Ectodermal cell (in vitro differentiated cells): Measurements from ENCODE around the gene CIB4. TPM values are rescaled to one million over a fixed set of nuclear protein-coding genes. Genes with fewer than 3 reads are reported as not detected.

Experiments used
- H3K27ac ChIP-seq: 2 replicates; pipeline ENCODE4 v1.7.0; 2013; ENCODE audit warnings: mild to moderate bottlenecking, low read depth, low read length; ENCODE audit not compliant: insufficient read depth, poor library complexity, severe bottlenecking
- H3K27me3 ChIP-seq: 2 replicates; pipeline ENCODE4 v1.7.0; 2013; ENCODE audit warnings: mild to moderate bottlenecking, low read length; ENCODE audit not compliant: insufficient read depth, control insufficient read depth, poor library complexity, severe bottlenecking
- H3K36me3 ChIP-seq: one replicate; pipeline ENCODE4 v1.7.0; 2013; ENCODE audit warnings: low read length; ENCODE audit not compliant: control insufficient read depth, insufficient read depth
- H3K4me1 ChIP-seq: one replicate; pipeline ENCODE4 v1.7.0; 2013; ENCODE audit warnings: low read length; ENCODE audit not compliant: control insufficient read depth, insufficient read depth
- H3K4me3 ChIP-seq: 2 replicates; pipeline ENCODE4 v1.7.0; 2013; ENCODE audit warnings: low read depth, low read length, control low read depth; ENCODE audit not compliant: insufficient read depth
- H3K9me3 ChIP-seq: 2 replicates; pipeline ENCODE4 v1.7.0; 2013; ENCODE audit warnings: mild to moderate bottlenecking, low read length, moderate library complexity; ENCODE audit not compliant: control insufficient read depth
- WGBS, 2 experiments: methylation state at CpG; one replicate each; pipeline ENCODE4 v1.1.7; 2013; ENCODE audit warnings: missing lambda C conversion rate in 2 of 2; 5-methylcytosine and 5-hydroxymethylcytosine counted together
- polyA plus RNA-seq, 4 experiments: library from polyadenylated mRNA; stranded (reverse); fragments of 50-300 nt; gene quantifications; one replicate each; pipeline ENCODE4 v1.2.3, GENCODE V29; 2013

Gene CIB4
- polyA plus RNA-seq (2013, experiment 1 of 4): not detected
- not detected for polyA plus RNA-seq (2013, experiment 2 of 4)
- polyA plus RNA-seq (2013, experiment 3 of 4): not detected
- polyA plus RNA-seq (2013, experiment 4 of 4): not detected

DNA sequence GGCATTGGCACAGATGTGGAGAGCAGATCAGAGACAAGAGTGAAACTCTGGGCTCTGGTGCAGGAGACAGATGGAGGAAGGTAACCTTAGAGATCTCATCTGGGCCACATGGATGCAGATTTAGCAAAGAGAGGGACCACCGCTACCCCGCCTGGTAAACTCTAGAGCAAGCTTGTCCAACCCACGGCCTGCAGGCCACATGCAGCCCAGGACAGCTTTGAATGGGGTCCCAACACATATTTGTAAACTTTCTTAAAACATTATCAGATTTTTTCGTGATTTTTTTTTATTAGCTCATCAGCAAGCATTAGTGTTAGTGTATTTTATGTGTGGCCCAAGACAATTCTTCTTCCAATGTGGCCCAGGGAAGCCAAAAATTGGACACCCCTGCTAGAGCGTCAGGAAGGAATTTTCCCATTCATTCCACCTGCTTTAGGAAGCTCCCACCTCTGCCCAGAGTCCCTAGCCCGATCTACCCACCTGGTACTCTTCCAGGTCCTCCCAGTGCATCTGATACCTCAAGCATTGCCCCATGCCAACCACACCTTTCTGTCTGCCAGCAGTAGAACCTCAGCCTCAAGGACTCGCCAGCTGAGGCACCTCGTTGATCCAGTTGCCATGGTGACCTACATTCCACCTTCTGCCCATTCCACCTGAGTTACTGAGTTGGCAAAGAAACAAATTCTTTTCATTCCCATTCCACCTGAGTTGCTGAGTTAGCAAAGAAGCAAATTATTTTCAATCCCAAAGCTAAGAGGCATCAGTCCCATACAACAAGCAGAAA is at the start of gene CIB4:
CIB4 (minus strand) TSS at position 586 of the 784 bp plus-strand sequence; CDS start at position 534, 52 bp downstream.
- Histone ChIP-seq H3K27me3 (peaks cover 6% of the 10 kb centered on the region), H3K9me3 (no peaks in the 10 kb centered on the region), H3K27ac (no peak within 1 kb of the TSS), H3K36me3 (no peaks in the 10 kb centered on the region), H3K4me3 (no peak within 1 kb of the TSS), H3K4me1 (peaks cover 14% of the 10 kb centered on the region)
- WGBS, 2 experiments: 90 to 91% methylated on average over 7 to 8 of the region's 8 CpGs

DNA sequence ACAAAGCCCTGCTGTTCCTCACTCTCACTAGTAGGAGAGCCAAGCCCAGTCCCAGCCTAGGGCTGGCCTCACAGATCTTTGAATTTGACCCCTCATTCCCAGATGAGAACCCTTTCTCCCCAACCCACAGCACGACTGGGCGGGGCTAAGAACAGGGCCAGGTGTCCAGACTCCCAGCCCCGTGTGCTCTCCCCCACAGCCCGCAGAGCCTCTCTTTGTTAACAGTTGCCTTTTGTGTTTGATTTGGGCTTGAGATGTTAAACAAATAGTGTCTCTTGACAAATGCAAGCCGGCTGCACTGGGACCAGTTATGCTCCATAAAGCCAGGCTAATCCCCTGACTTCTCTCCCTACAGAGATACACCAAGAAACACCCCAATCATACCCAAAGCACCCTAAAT is 46.6 kb upstream of the CIB4 start:
- Histone ChIP-seq H3K27ac (no peak overlapping the region), H3K36me3 (no peaks in the 10 kb centered on the region), H3K4me1 (peaks cover 12% of the 10 kb centered on the region), H3K9me3 (no peaks in the 10 kb centered on the region), H3K27me3 (peaks cover 14% of the 10 kb centered on the region), H3K4me3 (no peak overlapping the region)
- 64 to 70% methylated on average over 5 of the region's 5 CpGs for WGBS, 2 experiments

GRCh38 chr2:26687328-26687727 is 46.2 kb upstream of the CIB4 start:
- no peak overlapping the region for H3K4me3 ChIP-seq
- H3K4me1 ChIP-seq: peaks cover 12% of the 10 kb centered on the region
- H3K27me3 ChIP-seq: peaks cover 13% of the 10 kb centered on the region
- WGBS, 2 experiments: 80 to 81% methylated on average over 4 of the region's 4 CpGs
- H3K36me3 ChIP-seq: no peaks in the 10 kb centered on the region
- no peaks in the 10 kb centered on the region for H3K9me3 ChIP-seq
- H3K27ac ChIP-seq: no peak overlapping the region

- Histone ChIP-seq H3K9me3 (no peaks in the 10 kb centered on the region), H3K27me3 (peaks cover 6% of the 10 kb centered on the region), H3K4me3 (no peak overlapping the region), H3K27ac (no peak overlapping the region), H3K36me3 (no peaks in the 10 kb centered on the region), H3K4me1 (peaks cover 12% of the 10 kb centered on the region)
- 80 to 81% methylated on average over 16 of the region's 16 CpGs for WGBS, 2 experiments
Measured at GRCh38 chr2:26685989-26686839, 45.0 kb upstream of the CIB4 start.

GRCh38 chr2:26685341-26685740 is 44.2 kb upstream of the CIB4 start:
- Histone ChIP-seq H3K36me3 (no peaks in the 10 kb centered on the region), H3K4me1 (peaks cover 12% of the 10 kb centered on the region), H3K27ac (no peak overlapping the region), H3K27me3 (peaks cover 4% of the 10 kb centered on the region), H3K4me3 (no peak overlapping the region), H3K9me3 (no peaks in the 10 kb centered on the region)
- WGBS, 2 experiments: 92 to 98% methylated on average over 5 of the region's 5 CpGs

- WGBS, 2 experiments: 90 to 93% methylated on average over 6 of the region's 6 CpGs
- H3K4me3 ChIP-seq: no peak overlapping the region
Measured at GRCh38 chr2:26683583-26683982, 42.4 kb upstream of the CIB4 start.

DNA sequence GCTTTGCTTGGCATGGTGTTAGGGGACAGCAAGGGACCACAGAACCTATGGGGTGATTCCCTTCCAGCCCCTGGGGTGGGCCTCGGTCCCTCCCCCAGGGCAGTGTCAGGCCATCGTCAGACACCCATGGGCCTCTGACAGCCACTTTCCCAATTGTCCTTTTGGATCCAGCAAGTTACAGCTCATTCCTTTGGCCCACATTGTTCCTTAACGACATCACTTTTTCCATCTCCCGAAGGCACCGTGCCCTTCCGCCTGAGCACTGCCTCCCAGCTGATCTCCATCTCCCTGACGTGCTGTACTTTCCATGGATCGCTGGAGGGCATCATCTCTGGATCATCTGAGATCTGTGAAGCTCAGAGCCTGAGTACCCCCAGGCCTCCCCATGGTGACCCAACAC is 41.0 kb upstream of the CIB4 start:
- WGBS, 2 experiments: 91 to 93% methylated on average over 8 of the region's 8 CpGs
- Histone ChIP-seq H3K4me1 (peaks cover 6% of the 10 kb centered on the region), H3K4me3 (no peak overlapping the region), H3K27ac (no peak overlapping the region), H3K9me3 (no peaks in the 10 kb centered on the region), H3K27me3 (peaks cover 4% of the 10 kb centered on the region), H3K36me3 (no peaks in the 10 kb centered on the region)

More at GRCh38 chr2:26683583-26683982, 42.4 kb upstream of the CIB4 start:
- H3K36me3 ChIP-seq: no peaks in the 10 kb centered on the region
- no peaks in the 10 kb centered on the region for H3K9me3 ChIP-seq
- H3K27me3 ChIP-seq: peaks cover 4% of the 10 kb centered on the region
- peaks cover 12% of the 10 kb centered on the region for H3K4me1 ChIP-seq
- H3K27ac ChIP-seq: no peak overlapping the region

DNA sequence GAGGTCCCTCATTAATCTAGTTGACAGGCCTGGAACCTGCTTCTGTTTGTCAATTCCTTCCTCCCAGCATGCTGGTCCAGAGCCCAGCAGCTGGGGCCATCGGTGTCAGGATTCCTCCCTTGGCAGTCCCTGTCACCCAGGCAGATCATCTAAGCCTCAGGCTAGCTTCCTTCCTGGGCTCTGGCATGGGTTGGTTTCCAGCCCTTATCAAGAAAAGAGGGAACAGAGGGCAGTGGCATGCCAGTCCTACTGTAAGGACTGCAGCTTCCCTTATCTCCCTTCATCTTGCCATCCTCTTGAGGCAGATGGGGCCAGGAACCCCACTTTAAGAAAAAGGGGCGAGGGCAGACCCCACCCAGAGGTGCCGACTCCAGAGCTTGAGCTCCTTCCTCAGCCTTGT is 40.5 kb upstream of the CIB4 start:
- Histone ChIP-seq H3K36me3 (no peaks in the 10 kb centered on the region), H3K4me1 (peaks cover 6% of the 10 kb centered on the region), H3K9me3 (no peaks in the 10 kb centered on the region), H3K4me3 (no peak overlapping the region), H3K27me3 (peaks cover 3% of the 10 kb centered on the region), H3K27ac (no peak overlapping the region)
- WGBS, 2 experiments: 90 to 93% methylated on average over 3 of the region's 3 CpGs

- WGBS, 2 experiments: 86 to 91% methylated on average over 4 of the region's 4 CpGs
- no peaks in the 10 kb centered on the region for H3K36me3 ChIP-seq
- no peaks in the 10 kb centered on the region for H3K27me3 ChIP-seq
Measured at GRCh38 chr2:26679867-26680266, 38.7 kb upstream of the CIB4 start.

DNA sequence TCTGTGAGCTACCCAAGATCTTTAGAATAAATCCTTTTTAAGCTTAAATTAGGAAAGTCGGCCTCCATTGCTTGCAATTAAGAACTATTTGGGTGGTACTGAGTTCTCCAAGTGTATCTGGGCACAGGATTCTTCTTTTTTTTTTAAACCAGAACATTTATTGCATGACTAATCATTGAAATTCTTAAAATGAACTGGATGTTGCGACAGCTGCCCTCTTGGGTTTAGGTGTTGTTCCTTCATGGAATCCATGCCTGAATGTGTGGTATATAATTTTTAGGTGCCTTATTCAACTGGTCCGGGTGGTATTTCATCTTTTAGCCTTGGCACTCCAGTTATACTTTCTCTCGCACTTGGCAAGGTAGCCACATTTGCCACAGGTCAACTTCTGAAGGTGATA is 36.9 kb upstream of the CIB4 start:
- Histone ChIP-seq H3K9me3 (no peaks in the 10 kb centered on the region), H3K4me1 (no peaks in the 10 kb centered on the region), H3K4me3 (no peak overlapping the region), H3K27me3 (no peaks in the 10 kb centered on the region), H3K36me3 (no peaks in the 10 kb centered on the region), H3K27ac (no peak overlapping the region)
- WGBS, 2 experiments: 91 to 95% methylated on average over 4 of the region's 4 CpGs

More at GRCh38 chr2:26679867-26680266, 38.7 kb upstream of the CIB4 start:
- no peaks in the 10 kb centered on the region for H3K9me3 ChIP-seq
- H3K4me3 ChIP-seq: no peak overlapping the region
- H3K27ac ChIP-seq: no peak overlapping the region
- H3K4me1 ChIP-seq: no peaks in the 10 kb centered on the region
